MM.1S (cell line): Measurements from ENCODE around the gene WBP4.
A peak's percentile ranks its signal among the peaks of the same experiment; 100 is the strongest.

Experiments used
- DNase-seq: peaks from one replicate; pipeline ENCODE4 v3.0.0-alpha.2; 2015
- H2AFZ ChIP-seq: fragments of 300-600 bp; sonication (generic); 2 replicates; pipeline ENCODE4 v1.6.0; 2016; ENCODE audit warnings: antibody characterized with exemption, low read length
- H3F3A ChIP-seq: fragments of 300-600 bp; sonication (generic); 2 replicates; pipeline ENCODE4 v1.6.1; 2016; ENCODE audit warnings: mild to moderate bottlenecking, antibody characterized with exemption, low read length, moderate library complexity, mixed read lengths; ENCODE audit not compliant: insufficient read depth
- H3K27ac ChIP-seq: fragments of 300-600 bp; sonication (generic); 2 replicates; pipeline ENCODE4 v1.5.1; 2016; ENCODE audit warnings: mild to moderate bottlenecking, low read length
- H3K27me3 ChIP-seq: fragments of 300-600 bp; sonication (generic); replicated peaks from 2 replicates; pipeline ENCODE4 v1.6.0; 2016; ENCODE audit warnings: low read length; ENCODE audit not compliant: insufficient read depth
- H3K36me3 ChIP-seq: fragments of 300-600 bp; sonication (generic); replicated peaks from 2 replicates; pipeline ENCODE4 v1.6.1; 2016; ENCODE audit warnings: mild to moderate bottlenecking, low read length, mixed read lengths; ENCODE audit not compliant: insufficient read depth
- H3K4me1 ChIP-seq: fragments of 300-600 bp; sonication (generic); 2 replicates; pipeline ENCODE4 v1.6.1; 2016; ENCODE audit warnings: low read length, mixed read lengths
- H3K4me2 ChIP-seq: fragments of 300-600 bp; sonication (generic); 2 replicates; pipeline ENCODE4 v1.6.0; 2016; ENCODE audit warnings: low read depth, low read length
- H3K4me3 ChIP-seq: fragments of 300-600 bp; sonication (generic); 2 replicates; pipeline ENCODE4 v1.5.1; 2016; ENCODE audit warnings: low read length, mixed read lengths
- H3K79me2 ChIP-seq: fragments of 300-600 bp; sonication (generic); 2 replicates; pipeline ENCODE4 v1.6.1; 2016; ENCODE audit warnings: mixed run types, low read length, mixed read lengths
- H3K9ac ChIP-seq: fragments of 300-600 bp; sonication (generic); 2 replicates; pipeline ENCODE4 v1.6.1; 2016; ENCODE audit warnings: low read length, mixed read lengths
- H3K9me2 ChIP-seq: fragments of 300-600 bp; sonication (generic); replicated peaks from 2 replicates; pipeline ENCODE4 v1.6.1; 2016; ENCODE audit warnings: mild to moderate bottlenecking, low read length, mixed read lengths; ENCODE audit not compliant: insufficient read depth
- H3K9me3 ChIP-seq: fragments of 300-600 bp; sonication (generic); replicated peaks from 2 replicates; pipeline ENCODE4 v1.6.1; 2016; ENCODE audit warnings: mild to moderate bottlenecking, low read length, mixed read lengths; ENCODE audit not compliant: insufficient read depth
- H4K20me1 ChIP-seq: fragments of 300-600 bp; sonication (generic); 2 replicates; pipeline ENCODE4 v1.6.1; 2016; ENCODE audit warnings: mild to moderate bottlenecking, low read length, moderate library complexity, mixed read lengths; ENCODE audit not compliant: insufficient read depth
- CTCF ChIP-seq: fragments of 300-600 bp; sonication (generic); IDR thresholded peaks from 2 replicates; pipeline ENCODE4 v1.5.1; 2016; ENCODE audit warnings: antibody characterized with exemption, low read length, mixed read lengths
- EZH2 ChIP-seq: fragments of 300-600 bp; sonication (generic); optimal IDR thresholded peaks from 2 replicates; pipeline ENCODE3; 2017; ENCODE audit warnings: low read depth, mild to moderate bottlenecking, antibody characterized with exemption, low read length, mixed read lengths
- EZH2phosphoT487 ChIP-seq: fragments of 300-600 bp; sonication (generic); IDR thresholded peaks from 2 replicates; pipeline ENCODE4 v1.6.1; 2018; ENCODE audit warnings: antibody characterized with exemption, low read length

WBP4 gene

GRCh38 chr13:41029629-41030028 lies 31.7 kb upstream of the WBP4 start:
- Histone ChIP-seq H3K4me2 (no peak overlapping the region), H3F3A (no peaks in the 10 kb centered on the region), H3K27me3 (no peaks in the 10 kb centered on the region), H3K36me3 (no peaks in the 10 kb centered on the region), H3K9me2 (no peaks in the 10 kb centered on the region), H3K27ac (no peak overlapping the region), H3K9ac (no peak overlapping the region), H2AFZ (no peak overlapping the region), H3K4me3 (no peak overlapping the region), H3K9me3 (no peaks in the 10 kb centered on the region), H4K20me1 (no peaks in the 10 kb centered on the region), H3K4me1 (no peaks in the 10 kb centered on the region), H3K79me2 (peaks cover 50% of the 10 kb centered on the region)
- DNase-seq, result no peak
- TF ChIP-seq CTCF (0 out of 2 replicates have a peak, but pooled peaks have one; percentile 5), EZH2phosphoT487 (no peak)

- Histone ChIP-seq H2AFZ (no peak overlapping the region), H3F3A (no peaks in the 10 kb centered on the region), H3K27me3 (no peaks in the 10 kb centered on the region), H4K20me1 (no peaks in the 10 kb centered on the region), H3K4me3 (no peak overlapping the region), H3K27ac (no peak overlapping the region), H3K79me2 (peaks cover 46% of the 10 kb centered on the region), H3K36me3 (no peaks in the 10 kb centered on the region), H3K9me2 (no peaks in the 10 kb centered on the region), H3K4me1 (no peaks in the 10 kb centered on the region), H3K9me3 (no peaks in the 10 kb centered on the region), H3K9ac (no peak overlapping the region), H3K4me2 (no peak overlapping the region)
- DNase-seq, result no peak
- TF ChIP-seq EZH2phosphoT487 (no peak), EZH2 (no peak), CTCF (no peak)
Observed at GRCh38 chr13:41032691-41033376, 28.5 kb upstream of the WBP4 start.

- Histone ChIP-seq H3F3A (no peaks in the 10 kb centered on the region), H4K20me1 (no peaks in the 10 kb centered on the region), H3K36me3 (no peaks in the 10 kb centered on the region), H3K9me3 (no peaks in the 10 kb centered on the region), H2AFZ (no peak overlapping the region), H3K9ac (no peak overlapping the region), H3K27ac (no peak overlapping the region), H3K4me1 (no peaks in the 10 kb centered on the region), H3K27me3 (no peaks in the 10 kb centered on the region), H3K79me2 (peaks cover 53% of the 10 kb centered on the region), H3K4me3 (no peak overlapping the region), H3K4me2 (no peak overlapping the region), H3K9me2 (no peaks in the 10 kb centered on the region)
- TF ChIP-seq EZH2 (no peak), EZH2phosphoT487 (no peak), CTCF (no peak)
- no peak for DNase-seq
Observed at GRCh38 chr13:41034382-41034781, 26.9 kb upstream of the WBP4 start.
